HepG2 (cell line): ENCODE data around the gene PNPLA2. TPM values are rescaled to one million over a fixed set of nuclear protein-coding genes. Genes with fewer than 3 reads are reported as not detected.

Experiments
- ETV5 ChIP-seq: IDR thresholded peaks from 2 replicates; pipeline ENCODE4 v1.6.1; 2018; ENCODE audit warnings: missing biosample characterization, missing genetic modification reagents, inconsistent platforms, borderline replicate concordance
- GPN1 ChIP-seq: sonication (generic); formaldehyde crosslinking; IDR thresholded peaks from 2 replicates; pipeline ENCODE4 v1.5.1; 2020; ENCODE audit warnings: missing genetic modification reagents, borderline replicate concordance
- HCFC1 ChIP-seq: fragments of 150-350 bp; IDR thresholded peaks from 2 replicates; pipeline ENCODE4 v1.6.1; 2014; ENCODE audit warnings: low read depth, low read length
- LRRFIP1 ChIP-seq: sonication (generic); formaldehyde crosslinking; conservative IDR thresholded peaks from 2 replicates; pipeline ENCODE4 v1.4.0; 2020; ENCODE audit warnings: missing genetic modification reagents
- MIER2 ChIP-seq: IDR thresholded peaks from 2 replicates; pipeline ENCODE4 v1.6.1; 2016; ENCODE audit warnings: missing biosample characterization, missing genetic modification reagents
- NFIB ChIP-seq: sonication (generic); formaldehyde crosslinking; IDR thresholded peaks from 2 replicates; pipeline ENCODE4 v1.9.0; 2021; ENCODE audit warnings: missing genetic modification reagents, mild to moderate bottlenecking, borderline replicate concordance
- NFRKB ChIP-seq: fragments of 450-650 bp; IDR thresholded peaks from 2 replicates; pipeline ENCODE4 v1.6.1; 2017
- NR2F1 ChIP-seq, 2 experiments: fragments of 450-650 bp in 1 of 2; formaldehyde crosslinking in 1 of 2; IDR thresholded peaks; 2 replicates each; pipeline versions ENCODE4 v1.5.0 to v1.6.1; 2016 to 2020; ENCODE audit warnings: mild to moderate bottlenecking in 1 of 2, missing compliant biosample characterization in 1 of 2, missing genetic modification reagents in 1 of 2, moderate library complexity in 1 of 2
- RAD51 ChIP-seq: fragments of 450-650 bp; IDR thresholded peaks from 2 replicates; pipeline ENCODE4 v1.6.1; 2016; ENCODE audit warnings: borderline replicate concordance
- RARA ChIP-seq: IDR thresholded peaks from 2 replicates; pipeline ENCODE4 v1.6.1; 2016; ENCODE audit warnings: missing genetic modification reagents, missing compliant biosample characterization
- SALL2 ChIP-seq: sonication (generic); formaldehyde crosslinking; IDR thresholded peaks from 2 replicates; pipeline ENCODE4 v1.8.1; 2023; ENCODE audit warnings: mild to moderate bottlenecking, missing genetic modification reagents, inconsistent platforms
- SMAD3 ChIP-seq: sonication (generic); formaldehyde crosslinking; IDR thresholded peaks from 2 replicates; pipeline ENCODE4 v1.4.0; 2020; ENCODE audit warnings: missing genetic modification reagents
- SP1 ChIP-seq, 2 experiments: fragments of 450-650 bp in 1 of 2; sonication (generic) in 1 of 2; formaldehyde crosslinking in 1 of 2; IDR thresholded peaks; 2 replicates each; pipeline versions ENCODE4 v1.4.0 to v1.6.1; 2016 to 2020; ENCODE audit warnings: missing genetic modification reagents in 1 of 2
- TSC22D2 ChIP-seq: sonication (generic); formaldehyde crosslinking; IDR thresholded peaks from 2 replicates; pipeline ENCODE4 v1.5.1; 2020; ENCODE audit warnings: missing genetic modification reagents, mild to moderate bottlenecking, borderline replicate concordance
- U2AF1 ChIP-seq: fragments of 200-400 bp; formaldehyde crosslinking; optimal IDR thresholded peaks from 2 replicates; pipeline ENCODE3; 2017; ENCODE audit warnings: mild to moderate bottlenecking, low read depth, low read length
- ZFYVE20 ChIP-seq: sonication (generic); formaldehyde crosslinking; IDR thresholded peaks from 2 replicates; pipeline ENCODE4 v1.8.0; 2023; ENCODE audit warnings: low read depth, mild to moderate bottlenecking, moderate library complexity, missing genetic modification reagents, borderline replicate concordance
- ZMAT3 ChIP-seq: sonication (generic); formaldehyde crosslinking; conservative IDR thresholded peaks from 2 replicates; pipeline ENCODE4 v1.7.0; 2021; ENCODE audit warnings: missing genetic modification reagents
- ZSCAN21 ChIP-seq: sonication (generic); formaldehyde crosslinking; IDR thresholded peaks from 2 replicates; pipeline ENCODE4 v1.8.0; 2022; ENCODE audit warnings: mild to moderate bottlenecking, missing genetic modification reagents, moderate library complexity, borderline replicate concordance
- polyA plus RNA-seq, 8 experiments: library from polyadenylated mRNA; depleted of rRNA in 3 of 8; stranded (reverse) in 7 of 8; unstranded in 1 of 8; fragments of >200 nt; fragmentation: Illumina TruSeq in 4 of 8; extraction: Trizol in 4 of 8; gene quantifications; 2 replicates each; pipeline versions ENCODE4 v1.2.1 to v1.2.3, GENCODE V29; 2011 to 2016; ENCODE audit warnings: low read depth in 4 of 8, missing spikeins in 1 of 8, mixed read lengths in 1 of 8; ENCODE audit not compliant: insufficient read depth in 1 of 8
- total RNA-seq, 5 experiments: library from RNA; depleted of rRNA; stranded (reverse); fragments of >200 nt; fragmentation: Illumina TruSeq; extraction: Trizol; gene quantifications; 2 replicates each; pipeline ENCODE4 v1.2.3, GENCODE V29; 2016; ENCODE audit warnings: low read depth in 1 of 5
- TF ChIP-seq, protein P1 (sequence below): sonication (generic); formaldehyde crosslinking; IDR thresholded peaks from 2 replicates; pipeline ENCODE4 v1.4.0; 2020; ENCODE audit warnings: missing genetic modification reagents

PNPLA2 gene
- total and polyA plus RNA-seq, 2 of the 13 experiments (the other 11 are each of a cell fraction or from before 2014, with no cell fraction given), result 10.5 to 43.2 TPM

- TF ChIP-seq, protein P1, sequence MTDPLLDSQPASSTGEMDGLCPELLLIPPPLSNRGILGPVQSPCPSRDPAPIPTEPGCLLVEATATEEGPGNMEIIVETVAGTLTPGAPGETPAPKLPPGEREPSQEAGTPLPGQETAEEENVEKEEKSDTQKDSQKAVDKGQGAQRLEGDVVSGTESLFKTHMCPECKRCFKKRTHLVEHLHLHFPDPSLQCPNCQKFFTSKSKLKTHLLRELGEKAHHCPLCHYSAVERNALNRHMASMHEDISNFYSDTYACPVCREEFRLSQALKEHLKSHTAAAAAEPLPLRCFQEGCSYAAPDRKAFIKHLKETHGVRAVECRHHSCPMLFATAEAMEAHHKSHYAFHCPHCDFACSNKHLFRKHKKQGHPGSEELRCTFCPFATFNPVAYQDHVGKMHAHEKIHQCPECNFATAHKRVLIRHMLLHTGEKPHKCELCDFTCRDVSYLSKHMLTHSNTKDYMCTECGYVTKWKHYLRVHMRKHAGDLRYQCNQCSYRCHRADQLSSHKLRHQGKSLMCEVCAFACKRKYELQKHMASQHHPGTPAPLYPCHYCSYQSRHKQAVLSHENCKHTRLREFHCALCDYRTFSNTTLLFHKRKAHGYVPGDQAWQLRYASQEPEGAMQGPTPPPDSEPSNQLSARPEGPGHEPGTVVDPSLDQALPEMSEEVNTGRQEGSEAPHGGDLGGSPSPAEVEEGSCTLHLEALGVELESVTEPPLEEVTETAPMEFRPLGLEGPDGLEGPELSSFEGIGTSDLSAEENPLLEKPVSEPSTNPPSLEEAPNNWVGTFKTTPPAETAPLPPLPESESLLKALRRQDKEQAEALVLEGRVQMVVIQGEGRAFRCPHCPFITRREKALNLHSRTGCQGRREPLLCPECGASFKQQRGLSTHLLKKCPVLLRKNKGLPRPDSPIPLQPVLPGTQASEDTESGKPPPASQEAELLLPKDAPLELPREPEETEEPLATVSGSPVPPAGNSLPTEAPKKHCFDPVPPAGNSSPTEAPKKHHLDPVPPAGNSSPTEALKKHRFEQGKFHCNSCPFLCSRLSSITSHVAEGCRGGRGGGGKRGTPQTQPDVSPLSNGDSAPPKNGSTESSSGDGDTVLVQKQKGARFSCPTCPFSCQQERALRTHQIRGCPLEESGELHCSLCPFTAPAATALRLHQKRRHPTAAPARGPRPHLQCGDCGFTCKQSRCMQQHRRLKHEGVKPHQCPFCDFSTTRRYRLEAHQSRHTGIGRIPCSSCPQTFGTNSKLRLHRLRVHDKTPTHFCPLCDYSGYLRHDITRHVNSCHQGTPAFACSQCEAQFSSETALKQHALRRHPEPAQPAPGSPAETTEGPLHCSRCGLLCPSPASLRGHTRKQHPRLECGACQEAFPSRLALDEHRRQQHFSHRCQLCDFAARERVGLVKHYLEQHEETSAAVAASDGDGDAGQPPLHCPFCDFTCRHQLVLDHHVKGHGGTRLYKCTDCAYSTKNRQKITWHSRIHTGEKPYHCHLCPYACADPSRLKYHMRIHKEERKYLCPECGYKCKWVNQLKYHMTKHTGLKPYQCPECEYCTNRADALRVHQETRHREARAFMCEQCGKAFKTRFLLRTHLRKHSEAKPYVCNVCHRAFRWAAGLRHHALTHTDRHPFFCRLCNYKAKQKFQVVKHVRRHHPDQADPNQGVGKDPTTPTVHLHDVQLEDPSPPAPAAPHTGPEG (CRISPR knock-in tag), result no peak
- peak; percentile 24 to 46; a peak in 3 of 4 replicates for TF ChIP-seq NR2F1 (CRISPR knock-in tag; IDR thresholded peaks at IDR 0.05)
- no peak for TF ChIP-seq SP1 (IDR thresholded peaks at IDR 0.05)
- TF ChIP-seq SP1 (CRISPR knock-in tag; IDR thresholded peaks at IDR 0.05), result peak; percentile 70
- TF ChIP-seq ETV5 (CRISPR knock-in tag), result no peak
- TF ChIP-seq NFIB (CRISPR knock-in tag), result no peak
- TF ChIP-seq ZFYVE20 (CRISPR knock-in tag), result no peak
- TF ChIP-seq U2AF1, result no peak
- TF ChIP-seq LRRFIP1, result no peak
- TF ChIP-seq HCFC1, result no peak
- no peak for TF ChIP-seq GPN1 (CRISPR knock-in tag)
- peak; percentile 90 for TF ChIP-seq ZMAT3 (CRISPR knock-in tag)
- peak; percentile 77; the same call in 1 of the 2 replicates for TF ChIP-seq ZSCAN21 (CRISPR knock-in tag)
- no peak for TF ChIP-seq SALL2 (CRISPR knock-in tag)
- peak; percentile 77; the same call in 1 of the 2 replicates for TF ChIP-seq MIER2 (CRISPR knock-in tag)
- TF ChIP-seq TSC22D2 (CRISPR knock-in tag), result 0 out of 2 replicates have a peak, but pooled peaks have one; percentile 37
- TF ChIP-seq SMAD3 (CRISPR knock-in tag), result 0 out of 2 replicates have a peak, but pooled peaks have one; percentile 39
- TF ChIP-seq RARA (CRISPR knock-in tag), result peak; percentile 45; the same call in 1 of the 2 replicates
- TF ChIP-seq NFRKB, result no peak
- no peak for TF ChIP-seq RAD51
Measured at GRCh38 chr11:838441-839279, 19.9 kb downstream of the PNPLA2 start (continued).
